HG03354 (cell line): ENCODE data around the gene PTGER3.
A peak's percentile ranks its signal among the peaks of the same experiment; 100 is the strongest.

Source experiments
- ATAC-seq: cut with Tn5 transposase; IDR thresholded peaks from one replicate; pipeline ENCODE4 v1.9.1; 2021; ENCODE audit warnings: mild to moderate bottlenecking; ENCODE audit not compliant: unreplicated experiment, poor library complexity, severe bottlenecking

Gene PTGER3

DNA sequence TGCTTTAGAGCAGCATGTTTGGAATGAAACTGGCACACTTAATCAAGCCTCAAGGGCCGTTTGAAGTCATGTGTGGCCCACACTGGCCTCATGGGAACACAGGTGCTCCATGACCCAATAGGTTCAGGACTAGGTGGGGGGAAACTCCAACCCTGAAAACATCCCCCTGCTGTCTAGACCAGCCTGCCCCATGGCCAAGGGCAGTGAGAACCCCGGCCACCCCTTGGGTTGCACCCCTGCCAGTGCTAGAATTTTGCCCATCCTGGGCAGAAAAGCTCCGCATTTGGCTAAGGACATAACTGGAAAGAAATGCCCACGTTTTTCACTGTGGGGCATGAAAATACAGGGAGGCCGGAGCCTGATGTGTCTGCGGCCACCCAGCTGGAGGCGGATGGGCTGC lies 6.1 kb upstream of the PTGER3 start:
- no peak for ATAC-seq

DNA sequence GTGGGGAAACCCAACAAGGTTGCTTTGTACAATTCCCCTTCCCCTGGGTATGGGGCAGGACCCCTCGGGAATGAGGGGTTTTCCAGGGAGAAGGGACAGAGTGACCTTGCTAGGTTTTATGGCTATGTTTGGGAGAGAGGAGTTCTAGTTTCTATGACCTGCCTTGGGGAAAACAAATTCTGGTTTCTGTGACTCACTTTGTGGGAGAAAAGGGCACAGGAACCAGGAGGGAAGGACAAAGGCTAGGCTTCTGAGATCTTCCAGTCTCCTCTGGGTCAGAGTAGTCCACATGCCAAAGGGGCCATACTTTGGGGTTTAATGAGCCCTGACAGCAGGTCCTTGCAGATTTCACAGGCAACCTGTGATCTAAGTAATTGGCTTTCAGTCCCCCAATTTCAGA lies 5.5 kb upstream of the PTGER3 start:
- ATAC-seq: no peak

DNA sequence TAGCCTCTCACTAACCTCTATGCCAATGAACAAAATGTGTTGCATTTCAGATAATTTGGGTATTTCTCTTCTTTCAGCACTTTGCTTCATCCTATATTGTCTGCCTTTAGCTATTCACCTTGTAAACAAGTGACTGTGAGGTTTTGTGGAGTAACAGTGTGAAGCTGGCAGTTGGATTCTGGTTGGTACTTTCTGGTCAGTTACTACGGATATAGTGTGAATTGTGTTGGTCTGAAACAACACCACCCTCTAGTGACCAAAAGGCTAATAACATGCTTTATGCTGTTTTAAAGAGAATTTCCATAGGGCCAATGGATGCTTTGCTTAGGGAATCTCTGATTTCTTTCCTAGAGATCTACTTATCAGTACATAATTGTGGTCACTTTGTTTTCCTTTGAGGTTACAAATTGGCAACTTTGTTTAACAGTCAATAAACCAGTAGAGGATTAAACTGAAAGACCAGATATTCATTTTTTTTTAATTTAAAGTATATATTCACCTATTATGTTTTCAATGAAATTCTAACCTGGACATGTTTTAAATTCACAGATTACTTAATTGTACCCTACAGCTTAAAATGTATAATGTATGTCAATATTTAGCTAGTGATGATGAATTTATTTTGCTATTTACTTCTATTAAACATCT lies 2.5 kb upstream of the PTGER3 start:
- peak; percentile 64 for ATAC-seq

DNA sequence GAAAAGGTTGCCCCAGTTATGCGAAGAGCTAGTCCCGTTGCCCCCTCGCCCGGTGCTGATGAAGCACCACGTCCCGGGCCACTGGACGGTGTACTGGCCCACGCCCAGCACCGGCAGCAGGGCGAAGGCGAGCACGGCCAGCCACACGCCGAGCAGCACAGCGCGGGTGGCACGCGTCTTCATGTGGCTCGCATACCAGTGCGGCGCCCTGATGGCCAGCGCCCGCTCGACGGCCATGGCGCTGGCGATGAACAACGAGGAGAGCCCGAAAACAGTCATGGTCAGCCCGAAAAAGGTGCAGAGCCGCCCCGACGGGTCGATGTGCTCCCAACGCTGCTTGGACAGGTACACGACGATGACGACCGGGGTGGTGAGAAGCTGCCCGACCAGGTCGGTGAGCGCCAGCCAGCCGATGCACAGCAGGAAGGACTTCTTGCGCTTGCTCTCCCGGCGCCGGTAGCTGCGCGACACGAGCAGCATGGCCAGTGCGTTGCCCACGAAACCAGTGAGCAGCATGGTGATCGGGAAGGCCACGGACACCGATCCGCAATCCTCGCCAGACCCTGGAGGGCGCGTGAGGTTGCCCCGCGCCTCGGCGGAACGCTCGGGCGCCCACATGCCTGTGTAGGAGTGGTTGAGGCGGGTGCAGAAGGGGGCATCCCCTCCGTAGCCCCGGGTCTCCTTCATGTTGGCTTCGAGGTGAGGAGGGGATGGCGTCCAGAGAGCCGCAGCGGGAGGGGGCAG lies 553 bp downstream of the PTGER3 start:
- ATAC-seq: peak; percentile 45

DNA sequence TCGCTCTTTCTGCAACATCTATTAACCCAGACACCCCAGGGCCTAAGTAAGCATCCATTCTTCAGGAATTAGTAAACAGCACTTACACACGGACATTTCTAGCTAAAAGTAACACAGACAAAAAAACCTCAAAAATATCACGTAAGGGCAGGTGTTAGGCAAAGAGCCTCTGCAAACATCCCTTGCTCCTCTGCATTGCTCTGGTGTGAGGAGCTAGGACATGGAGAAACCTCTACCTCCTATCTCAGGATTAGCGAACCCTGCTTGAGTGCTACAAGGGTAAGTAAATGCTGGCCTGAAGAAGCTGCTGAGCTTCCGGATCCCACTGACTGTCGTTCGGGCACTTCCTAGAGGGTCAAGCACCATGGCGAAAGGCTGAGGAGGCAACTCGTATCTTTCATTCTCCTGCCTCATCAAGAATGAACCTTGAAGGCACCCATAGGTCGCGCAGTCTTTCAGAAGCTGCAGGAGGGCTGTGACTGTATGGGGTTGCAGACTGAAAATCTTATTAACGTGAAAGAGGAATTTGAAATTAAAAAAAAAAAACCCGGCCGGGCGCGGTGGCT lies 2.1 kb downstream of the PTGER3 start:
- ATAC-seq: no peak

DNA sequence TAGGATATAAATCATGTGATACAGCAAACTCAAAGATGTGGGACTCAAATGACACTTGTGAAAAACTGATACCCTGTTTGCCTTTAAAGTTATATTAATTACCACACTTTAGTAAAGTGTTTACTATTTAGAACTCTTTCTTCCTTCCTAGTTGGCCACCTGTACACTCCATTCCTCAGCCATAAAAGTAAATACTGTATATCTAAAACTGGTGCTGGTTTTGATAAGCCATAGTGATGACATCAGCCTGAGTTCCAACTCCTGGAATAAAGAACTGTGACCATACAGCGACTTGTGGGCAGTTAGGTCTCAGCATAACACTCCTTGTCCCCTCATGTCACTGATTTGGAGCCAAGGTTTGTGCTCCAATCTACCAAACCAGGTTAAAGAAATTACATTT lies 2.8 kb downstream of the PTGER3 start:
- ATAC-seq: no peak

DNA sequence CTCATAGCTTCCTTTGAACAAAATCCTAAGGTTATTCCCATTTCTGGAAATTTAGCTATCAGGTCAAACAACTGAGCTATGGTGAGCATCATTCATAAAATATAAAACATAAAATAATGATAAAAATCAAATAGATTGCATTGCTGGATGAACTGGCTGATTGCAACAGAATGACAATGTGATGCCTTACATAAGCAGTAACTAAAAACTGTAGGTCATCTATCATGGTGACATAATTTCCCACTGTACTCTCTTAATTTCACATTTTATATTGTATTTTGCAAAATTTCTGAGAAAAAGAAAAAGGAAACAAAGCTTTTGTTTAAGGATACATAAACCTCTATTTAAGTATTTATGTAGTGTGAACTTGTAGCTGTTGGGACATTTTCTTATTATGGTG lies 4.6 kb downstream of the PTGER3 start:
- ATAC-seq: no peak

DNA sequence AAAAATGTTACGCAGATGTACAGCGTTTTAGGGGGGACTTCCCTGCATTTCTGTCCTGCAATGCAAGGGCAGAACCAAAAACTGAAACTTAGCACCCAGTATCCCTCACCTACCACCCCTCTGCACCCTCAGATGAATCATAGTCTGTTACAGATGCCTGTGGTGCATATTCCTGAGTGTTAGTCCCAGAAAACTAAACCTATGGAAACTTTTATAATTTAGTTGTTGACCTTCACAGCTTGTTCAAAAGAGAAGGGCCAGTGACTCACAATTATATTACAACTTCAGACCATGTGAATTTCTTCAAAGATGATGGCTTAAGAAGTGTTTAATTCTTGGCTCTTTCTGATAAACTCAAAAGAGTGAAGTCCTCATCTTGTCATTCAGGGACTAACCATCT lies 5.8 kb downstream of the PTGER3 start:
- no peak for ATAC-seq

DNA sequence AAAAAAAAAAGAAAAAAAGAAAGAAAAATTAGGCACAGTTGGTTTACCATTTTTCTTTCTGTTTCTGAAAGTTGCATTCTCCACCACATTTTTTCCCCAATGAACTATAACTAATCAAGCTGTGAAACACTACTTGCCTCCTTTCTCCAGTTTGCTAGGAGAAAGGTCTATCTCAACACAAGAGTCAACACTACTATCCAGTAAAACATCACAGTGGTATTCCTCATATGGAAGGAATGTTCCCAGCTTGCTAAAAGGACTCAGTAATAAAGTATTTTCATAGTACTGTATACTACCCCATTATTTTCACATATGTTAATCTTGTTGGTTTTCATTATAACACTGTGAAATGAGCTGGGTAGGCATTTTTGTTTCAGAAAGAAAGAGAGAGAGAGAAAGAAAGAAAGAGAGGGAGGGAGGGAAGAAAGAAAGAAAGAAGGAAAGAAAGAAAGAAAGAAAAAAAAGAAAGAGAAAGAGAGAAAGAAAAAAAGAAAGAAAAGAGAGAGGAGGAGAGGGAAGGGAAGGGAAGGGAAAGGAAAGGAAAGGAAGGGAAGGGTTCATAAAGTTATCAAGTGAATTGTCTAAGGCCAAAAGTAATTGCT lies 7.9 kb downstream of the PTGER3 start:
- no peak for ATAC-seq

DNA sequence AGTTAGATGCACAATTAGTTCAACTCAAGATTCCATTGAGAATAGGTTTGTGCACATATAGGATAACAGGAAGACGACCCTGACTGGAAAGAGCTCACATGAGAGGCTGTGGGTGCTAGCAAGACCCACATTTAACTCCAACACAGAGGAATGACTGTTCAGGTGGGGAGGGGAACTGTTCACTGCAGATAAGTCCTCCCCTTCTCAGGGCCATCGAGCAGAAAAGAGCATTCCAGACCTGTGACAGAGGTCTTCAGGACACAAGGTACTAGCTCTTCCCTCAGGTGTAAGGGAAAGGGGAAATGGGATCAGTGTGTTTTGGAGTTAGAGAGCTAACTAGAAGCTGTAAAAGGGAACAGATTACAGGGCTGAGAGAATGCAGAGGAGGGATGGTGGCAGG lies 8.7 kb downstream of the PTGER3 start:
- ATAC-seq: no peak

DNA sequence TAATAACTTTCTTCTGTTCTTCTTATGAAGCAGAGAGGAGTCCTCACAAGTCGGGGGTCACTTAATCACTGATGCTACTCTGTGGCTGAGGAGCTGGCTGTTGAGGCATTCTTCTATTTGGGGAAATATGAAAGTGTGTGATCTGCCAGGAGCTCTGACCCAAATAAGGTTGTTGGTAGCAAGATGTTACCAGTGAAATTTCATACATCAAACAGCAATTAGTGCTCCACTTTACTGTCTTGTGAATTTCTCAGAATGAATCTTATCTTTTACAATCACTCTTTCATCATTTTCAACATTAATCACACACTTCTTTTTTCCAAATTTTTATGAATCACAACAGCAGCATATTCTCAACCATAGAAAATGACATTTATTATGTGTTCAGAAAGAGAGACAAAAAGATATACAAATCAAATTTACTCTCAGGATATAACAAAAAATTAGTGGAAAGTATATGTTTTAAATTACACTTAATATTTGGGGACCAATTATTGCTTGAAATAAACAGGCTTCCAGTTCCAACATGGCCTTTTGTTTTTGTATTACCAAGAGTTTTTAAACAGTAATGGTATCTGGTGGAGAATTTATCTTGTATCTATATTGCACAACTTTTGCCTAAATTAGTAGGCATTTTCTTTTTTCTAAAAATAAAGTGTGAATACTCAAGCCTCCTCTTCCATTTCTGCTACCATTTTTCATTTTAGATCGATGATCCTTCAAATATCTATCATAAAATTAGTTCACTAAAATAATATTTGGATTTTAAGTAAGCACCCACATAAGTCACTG lies 9.6 kb downstream of the PTGER3 start:
- ATAC-seq: no peak

DNA sequence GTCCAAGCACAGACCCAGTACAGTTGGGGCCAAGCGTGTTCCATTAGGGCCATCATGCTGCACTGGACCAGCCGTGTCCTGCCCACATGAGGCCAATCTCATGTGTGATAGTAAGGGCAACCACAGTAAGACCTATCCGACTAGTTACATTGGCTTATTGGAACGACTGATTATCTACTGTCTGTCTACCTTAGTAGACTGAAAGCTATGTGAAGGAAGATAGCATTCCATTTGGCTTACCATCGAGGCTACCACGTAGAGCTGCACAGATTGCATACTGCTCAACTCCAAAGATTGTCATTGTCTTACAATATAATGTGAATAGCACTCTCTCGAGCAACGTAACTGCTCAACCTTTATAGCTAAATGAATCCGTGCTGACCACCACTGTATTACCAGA lies 10.6 kb downstream of the PTGER3 start:
- ATAC-seq: no peak

DNA sequence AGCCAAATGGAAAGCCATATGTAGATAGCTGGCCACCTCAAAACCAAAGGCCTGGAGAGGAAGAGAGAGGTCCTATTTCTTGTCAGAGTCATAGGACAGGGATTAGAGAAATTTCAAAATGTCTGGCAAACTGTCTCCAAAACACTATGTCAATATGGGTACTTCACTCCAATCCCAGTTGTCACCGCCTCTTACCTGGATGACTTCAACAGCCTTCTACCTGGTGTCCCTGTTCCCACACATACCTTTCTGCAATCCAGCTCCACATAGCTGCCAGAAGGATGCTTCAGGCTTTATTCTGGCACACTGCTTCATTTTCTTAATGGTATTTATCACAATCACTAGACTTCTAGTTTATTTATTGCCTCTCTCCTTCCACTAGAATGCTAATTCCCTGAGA lies 14.5 kb downstream of the PTGER3 start:
- ATAC-seq: no peak

DNA sequence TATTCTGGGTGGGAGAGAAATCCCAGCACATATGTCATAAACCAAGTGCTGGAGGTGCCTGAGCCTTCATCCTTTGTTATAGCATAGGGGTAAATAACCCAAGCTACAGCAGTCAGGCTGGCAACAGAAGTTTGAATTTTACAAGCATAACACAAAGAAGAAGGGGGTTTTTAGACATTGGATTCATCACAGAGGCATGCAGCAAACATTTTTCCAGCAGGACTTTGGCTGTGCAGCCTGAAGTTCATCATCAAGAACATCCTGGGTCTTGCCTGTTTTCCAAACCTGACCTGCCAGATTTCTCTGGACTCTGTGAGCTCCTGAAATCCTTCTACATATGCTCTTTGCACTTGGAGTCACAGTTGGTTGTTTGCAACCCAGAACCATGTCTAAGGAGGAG lies 16.2 kb downstream of the PTGER3 start:
- ATAC-seq: no peak

DNA sequence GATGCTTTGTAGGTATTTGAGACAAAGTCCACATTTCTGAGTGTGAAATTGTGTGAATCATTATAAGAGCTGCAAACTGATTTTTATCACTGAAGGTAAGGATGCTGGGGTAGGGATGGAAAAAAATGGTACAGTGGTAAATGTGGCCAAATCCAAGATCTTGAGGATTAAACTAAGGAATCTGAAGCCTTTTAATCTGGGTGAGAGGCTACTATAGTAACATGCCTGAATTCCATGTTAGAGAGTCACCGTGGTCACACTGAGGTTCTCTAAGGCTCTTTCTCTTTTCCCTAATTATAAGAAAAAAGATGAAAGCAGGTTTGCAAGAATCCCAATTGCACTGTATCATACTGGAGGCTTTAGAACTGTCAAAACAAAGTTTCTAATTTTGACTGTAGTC lies 17.6 kb downstream of the PTGER3 start:
- ATAC-seq: no peak

DNA sequence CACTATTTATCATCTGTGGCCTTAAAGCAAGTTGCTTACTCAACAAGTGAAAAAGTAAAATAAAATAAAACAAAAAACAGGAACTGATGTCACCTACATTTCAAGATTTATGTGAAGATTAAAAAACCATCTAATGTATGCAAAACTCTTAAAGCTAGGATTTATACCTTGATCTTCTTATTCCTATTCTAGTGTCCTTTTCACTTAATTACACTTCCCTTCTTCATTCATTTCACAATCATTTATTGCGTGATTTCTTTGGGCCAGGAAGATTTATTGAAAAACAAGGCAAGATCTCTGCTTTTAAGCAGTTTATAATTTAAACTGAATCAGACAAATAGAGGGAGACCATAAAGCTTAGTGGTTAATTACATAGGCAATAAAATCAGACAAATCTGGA lies 18.6 kb downstream of the PTGER3 start:
- no peak for ATAC-seq

DNA sequence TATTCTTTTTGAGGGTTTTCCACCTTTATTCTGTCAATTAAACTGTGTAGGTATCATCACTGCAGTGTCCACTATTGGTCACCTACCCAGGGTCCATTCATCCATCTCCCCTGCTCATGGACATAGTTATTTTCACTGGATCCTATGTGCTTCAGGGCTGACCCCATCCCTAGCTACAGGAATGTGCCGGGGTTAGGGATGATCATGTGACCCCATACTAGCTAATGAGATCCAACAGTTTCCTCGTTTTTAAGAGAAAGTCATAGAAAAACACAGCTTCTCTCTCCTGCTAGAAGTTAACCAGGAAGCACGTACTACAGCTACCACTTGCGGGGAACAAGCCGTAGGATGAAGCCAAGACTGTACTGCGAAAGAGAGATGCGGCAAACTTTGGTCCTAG lies 19.6 kb downstream of the PTGER3 start:
- no peak for ATAC-seq

DNA sequence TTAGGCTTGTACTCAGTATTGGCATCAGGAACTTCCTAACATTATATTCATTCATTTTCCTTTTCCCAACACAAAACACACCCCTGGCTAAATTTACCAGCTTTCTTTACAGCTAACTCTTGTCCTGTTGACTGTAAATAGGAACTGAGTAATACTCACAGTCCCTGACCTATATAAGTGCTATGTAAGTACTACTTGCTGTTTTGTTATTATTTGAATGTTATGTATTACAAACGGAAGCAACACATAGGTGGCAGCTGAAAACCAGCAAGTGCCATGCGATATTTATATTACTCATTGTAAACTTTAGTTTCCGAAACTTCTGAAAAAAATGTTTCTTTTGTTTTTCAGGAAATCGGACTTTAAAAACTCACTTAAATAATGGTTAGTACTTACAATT lies 21.5 kb downstream of the PTGER3 start:
- no peak for ATAC-seq

DNA sequence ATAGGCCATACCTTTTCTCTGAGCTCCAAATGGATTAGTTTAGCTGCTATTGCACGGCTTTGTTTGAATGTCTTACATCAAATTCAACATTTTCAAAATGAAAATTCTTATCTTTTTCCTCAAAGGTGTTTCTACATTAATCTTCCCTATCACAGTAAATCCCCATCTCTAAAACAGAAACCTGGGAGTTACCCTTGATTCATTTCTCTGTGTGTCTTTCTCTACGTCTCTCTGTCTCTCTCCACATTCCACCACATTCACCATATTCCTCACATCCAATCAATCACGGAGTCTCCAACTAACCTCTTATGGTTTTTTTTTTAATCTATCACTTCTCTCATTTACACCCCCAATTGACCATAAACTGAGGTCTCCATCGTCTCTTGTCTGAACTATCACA lies 24.1 kb downstream of the PTGER3 start:
- no peak for ATAC-seq

DNA sequence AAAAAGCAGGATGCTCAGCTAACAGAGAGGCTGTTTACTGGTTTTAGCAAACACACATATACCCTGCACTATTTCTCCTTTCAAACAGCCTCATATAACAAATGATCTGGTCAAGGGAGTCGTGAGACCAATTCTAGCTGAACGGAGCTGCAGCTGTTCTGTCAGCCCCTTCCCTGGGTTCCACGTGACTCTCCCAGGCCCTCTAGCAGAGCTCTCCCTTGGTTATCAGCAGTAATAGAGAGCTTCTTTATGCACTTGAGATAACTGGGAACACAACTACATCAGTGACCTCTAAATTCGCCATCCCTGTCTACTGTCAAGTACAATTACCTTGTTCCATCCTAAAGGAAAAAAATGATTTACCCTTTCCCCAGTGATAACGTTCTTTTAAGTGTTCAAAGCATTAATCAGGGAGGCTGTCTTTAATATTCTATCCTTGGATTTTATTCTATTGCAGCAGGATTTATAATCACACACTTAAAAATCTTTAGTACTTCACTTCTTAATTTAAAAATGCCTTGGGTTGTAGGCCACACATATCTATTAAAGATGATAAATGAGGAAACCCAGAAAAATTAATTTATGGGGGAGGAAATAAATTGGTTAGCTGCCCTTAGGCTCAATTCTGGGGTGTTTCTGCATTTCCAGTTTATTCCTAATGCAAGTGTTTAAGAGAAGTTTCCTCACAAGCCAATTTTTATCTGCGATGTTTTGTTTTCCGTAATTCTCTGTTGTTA lies 28.2 kb downstream of the PTGER3 start:
- no peak for ATAC-seq
